ENCODE measurements around the gene TEKT4. TPM values are rescaled to one million over a fixed set of nuclear protein-coding genes. Genes with fewer than 3 reads are reported as not detected.

The TEKT4 gene
- total and polyA plus RNA-seq, 3 donors from 2014 or later: 11.5 to 25.3 (median 23.5) TPM

Small RNA genes within 50 kb of the gene (small RNA-seq; reads per million reads assigned to genes)
- 0 reads per million in 2 donors for gene RNU6-1320P

Other genes with a start within 250 kb of the TEKT4 start
- gene MAL, start 154.3 kb downstream of the TEKT4 start, total RNA-seq: under 1 TPM; 0.62 to 0.79 TPM
- 1.3 TPM for gene MAL, start 154.3 kb downstream of the TEKT4 start, polyA plus RNA-seq (ENCODE audit: insufficient read depth, low read depth, low replicate concordance)

Data from testis (tissue), 3 donors.